GM18502 (cell line): ENCODE data around the gene TMPRSS3.

Source experiments
- ATAC-seq: cut with Tn5 transposase; IDR thresholded peaks from one replicate; pipeline ENCODE4 v1.9.1; 2021; ENCODE audit warnings: mild to moderate bottlenecking; ENCODE audit not compliant: unreplicated experiment, poor library complexity

TMPRSS3 gene

GRCh38 chr21:42340187-42341050 is 55.4 kb downstream of the TMPRSS3 start:
- no peak for ATAC-seq

GRCh38 chr21:42338729-42339715 is 56.8 kb downstream of the TMPRSS3 start:
- no peak for ATAC-seq

- no peak for ATAC-seq
These were observed 57.8 kb downstream of the TMPRSS3 start for GRCh38 chr21:42337830-42338728.

DNA sequence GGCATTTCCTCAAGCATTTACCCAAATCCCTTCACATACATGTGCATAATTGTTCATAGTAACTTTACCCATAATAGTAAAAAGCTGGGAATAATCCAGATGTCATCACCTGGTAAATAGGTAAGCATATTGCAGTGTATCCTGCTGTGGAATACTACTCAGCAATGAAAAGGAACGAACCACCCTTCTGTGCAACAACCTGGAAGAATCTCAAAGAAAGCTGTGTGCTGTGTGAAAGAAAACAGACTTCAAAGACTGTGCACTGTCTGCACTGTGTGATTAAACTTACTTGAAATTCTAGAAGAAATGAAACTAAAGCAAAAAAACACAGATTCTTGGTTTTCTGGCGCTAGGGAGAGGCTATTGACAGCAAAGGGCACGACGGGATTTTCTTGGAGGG is 58.6 kb downstream of the TMPRSS3 start:
- ATAC-seq = no peak

DNA sequence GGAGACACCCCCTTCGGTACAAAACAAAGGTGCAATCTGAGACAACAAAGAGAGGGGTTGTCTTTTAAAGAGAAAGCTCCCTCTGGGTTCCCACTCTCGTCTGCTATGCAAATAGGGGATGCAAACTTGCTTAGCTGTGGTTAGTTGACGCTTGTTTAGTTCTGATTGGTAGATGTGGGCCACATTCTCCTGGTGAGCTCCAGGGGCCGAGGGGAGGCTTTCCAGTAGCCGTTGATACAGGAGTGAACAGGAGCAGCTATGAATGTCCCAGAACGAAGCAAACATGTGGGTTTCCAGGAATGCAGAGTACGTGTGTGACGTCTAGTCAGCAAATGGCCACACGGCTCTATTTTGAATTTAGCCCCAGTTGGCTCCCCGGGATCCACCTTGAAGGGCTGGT is 59.8 kb downstream of the TMPRSS3 start:
- ATAC-seq = no peak

- ATAC-seq = no peak
These were observed 63.1 kb downstream of the TMPRSS3 start for GRCh38 chr21:42332557-42333317.

- ATAC-seq = no peak
These were observed 64.2 kb downstream of the TMPRSS3 start for GRCh38 chr21:42331660-42332059.

DNA sequence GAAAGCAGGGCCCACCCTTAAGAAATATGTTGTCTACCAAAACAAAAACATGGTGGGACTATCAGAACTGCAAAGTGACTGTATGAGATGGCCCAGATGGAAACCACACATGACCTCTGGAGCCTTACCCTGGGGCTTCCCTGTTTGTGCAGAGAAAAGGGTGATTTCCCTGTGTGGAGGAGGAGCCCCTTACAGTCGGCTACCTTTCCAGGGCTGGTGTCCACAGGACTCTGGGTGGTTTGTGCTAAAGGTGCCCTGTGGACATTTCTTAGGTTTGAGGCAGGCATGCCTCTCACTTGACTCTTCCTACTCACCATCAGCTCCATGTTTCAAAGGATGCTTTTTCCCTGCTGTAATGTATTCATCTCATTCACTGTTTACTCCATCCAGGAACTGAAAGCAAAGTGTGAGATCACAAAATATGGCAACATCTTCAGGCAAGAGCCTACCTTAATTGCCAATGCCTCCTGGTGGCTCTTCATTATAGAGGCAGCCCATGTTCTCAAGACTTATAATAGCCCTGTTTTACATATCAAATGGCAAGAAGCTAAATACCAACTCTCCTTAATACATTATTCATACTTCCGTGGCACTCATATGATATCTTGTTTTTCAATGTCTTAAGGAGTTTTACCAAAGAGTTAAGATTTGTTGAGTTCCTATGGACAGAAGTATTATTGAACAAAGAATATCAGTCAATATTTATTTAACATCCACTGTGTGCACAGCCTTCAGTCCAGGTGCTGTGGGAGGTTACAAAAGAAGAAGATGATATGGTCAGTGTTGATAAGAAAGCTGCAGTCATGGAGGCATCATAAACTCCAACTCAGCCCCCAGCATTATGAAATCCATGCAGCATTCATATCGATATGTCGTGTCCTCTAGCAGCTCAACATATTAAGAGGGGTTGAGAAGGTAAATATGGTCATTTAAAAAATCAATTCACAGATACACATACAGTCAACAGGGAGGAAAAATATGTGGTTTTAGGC is 65.2 kb downstream of the TMPRSS3 start:
- no peak for ATAC-seq

GRCh38 chr21:42324896-42325295 is 71.0 kb downstream of the TMPRSS3 start:
- ATAC-seq = no peak
